ENCODE results near the gene WASF3.

GRCh38 chr13:26623125-26623524 is 65.6 kb downstream of the WASF3 start:
- TF ChIP-seq POLR2AphosphoS5 (IDR thresholded peaks at IDR 0.05; ENCODE audit: low read depth, low read length) (no peak), POLR2A (IDR thresholded peaks at IDR 0.05; ENCODE audit: low read depth, low read length) (no peak)
